NCI-H82 treated with DMSO at 0.1 percent for 48 hours (cell line): ENCODE data around the gene RTEL1.
"Not testable (repeated sequence)": the region's sequence is repeated elsewhere in the genome, so short reads cannot be mapped to it uniquely, and the experiment has no call there.

ENCODE experiments used
- DNase-seq: peaks from one replicate; lab custom pipeline; 2025; ENCODE audit not compliant: unreplicated experiment; lab: John Stamatoyannopoulos, UW

Gene RTEL1

DNA sequence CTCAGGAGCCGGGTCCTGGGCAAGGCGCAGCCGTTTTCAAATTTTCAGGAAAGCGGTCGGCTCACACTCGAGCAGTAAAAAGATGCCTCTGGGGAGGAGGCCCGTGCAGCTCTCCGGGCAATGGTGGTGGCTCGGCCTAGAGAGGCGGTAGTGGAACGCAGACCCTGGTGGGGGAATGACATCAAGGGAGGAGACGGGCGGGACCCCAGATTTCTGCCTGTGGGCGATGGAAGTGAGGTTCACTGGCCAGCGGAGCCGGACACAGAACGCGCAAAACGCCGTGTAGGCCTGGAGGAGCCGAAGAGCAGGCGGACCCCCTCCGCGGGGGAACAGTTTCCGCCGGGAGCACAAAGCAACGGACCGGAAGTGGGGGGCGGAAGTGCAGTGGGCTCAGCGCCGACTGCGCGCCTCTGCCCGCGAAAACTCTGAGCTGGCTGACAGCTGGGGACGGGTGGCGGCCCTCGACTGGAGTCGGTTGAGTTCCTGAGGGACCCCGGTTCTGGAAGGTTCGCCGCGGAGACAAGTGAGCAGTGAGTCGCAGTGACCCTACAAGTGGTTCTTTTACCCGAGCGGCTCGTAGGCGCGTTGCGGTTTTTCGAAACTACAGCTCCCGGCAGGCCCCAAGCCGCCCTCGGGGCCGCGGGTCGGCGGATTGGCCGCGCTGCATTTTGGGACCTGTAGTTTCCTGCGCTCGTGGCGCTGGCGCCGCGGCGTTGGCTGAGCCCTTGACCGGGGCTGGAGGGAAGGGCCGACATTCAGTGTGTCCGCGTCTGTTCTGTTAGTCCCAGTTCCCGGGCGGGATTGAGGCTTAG is at the start of gene RTEL1:
RTEL1 (plus strand) TSS at position 376 of the 812 bp plus-strand sequence. CDS start 1,091 bp downstream, outside the sequence.
- peak; percentile 73 for DNase-seq

- DNase-seq: no peak
Observed at GRCh38 chr20:63610581-63611435, 47.3 kb upstream of the RTEL1 start.

GRCh38 chr20:63611646-63612045 is 46.5 kb upstream of the RTEL1 start:
- DNase-seq: no peak

DNA sequence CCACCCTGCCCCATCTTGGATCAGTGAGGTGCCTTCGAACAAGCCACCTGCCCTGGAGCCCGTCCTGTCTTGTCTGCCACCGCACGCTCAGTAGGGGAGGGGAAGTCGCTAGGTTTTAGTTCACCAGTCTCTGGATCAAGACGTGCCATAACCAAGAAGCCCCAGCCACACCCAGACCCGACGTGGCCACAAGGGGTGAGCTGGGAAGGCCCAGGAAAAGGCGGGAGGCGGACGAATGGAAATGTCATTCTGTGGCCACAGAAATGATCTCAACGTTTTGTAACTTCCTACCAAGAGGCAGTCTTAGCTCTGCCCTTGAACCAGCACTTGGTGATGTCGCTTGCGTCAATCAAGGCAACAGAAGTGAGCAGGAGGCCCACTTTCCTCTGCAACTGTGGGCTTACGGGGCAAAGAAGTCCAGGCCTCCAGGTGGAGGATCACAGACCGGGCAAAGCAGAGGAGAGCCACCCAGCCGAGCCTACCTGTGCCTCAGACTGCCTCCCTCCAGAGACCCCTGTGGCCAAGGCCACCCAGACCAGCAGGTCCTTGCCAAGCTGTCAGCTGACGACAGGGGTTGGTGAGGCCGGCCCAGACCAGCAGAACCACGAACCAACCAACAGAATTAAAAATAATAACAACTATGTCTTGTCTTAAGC is 45.7 kb upstream of the RTEL1 start:
- DNase-seq: no peak

- not testable (repeated sequence) for DNase-seq
Observed at GRCh38 chr20:63613863-63614594, 44.1 kb upstream of the RTEL1 start.

DNA sequence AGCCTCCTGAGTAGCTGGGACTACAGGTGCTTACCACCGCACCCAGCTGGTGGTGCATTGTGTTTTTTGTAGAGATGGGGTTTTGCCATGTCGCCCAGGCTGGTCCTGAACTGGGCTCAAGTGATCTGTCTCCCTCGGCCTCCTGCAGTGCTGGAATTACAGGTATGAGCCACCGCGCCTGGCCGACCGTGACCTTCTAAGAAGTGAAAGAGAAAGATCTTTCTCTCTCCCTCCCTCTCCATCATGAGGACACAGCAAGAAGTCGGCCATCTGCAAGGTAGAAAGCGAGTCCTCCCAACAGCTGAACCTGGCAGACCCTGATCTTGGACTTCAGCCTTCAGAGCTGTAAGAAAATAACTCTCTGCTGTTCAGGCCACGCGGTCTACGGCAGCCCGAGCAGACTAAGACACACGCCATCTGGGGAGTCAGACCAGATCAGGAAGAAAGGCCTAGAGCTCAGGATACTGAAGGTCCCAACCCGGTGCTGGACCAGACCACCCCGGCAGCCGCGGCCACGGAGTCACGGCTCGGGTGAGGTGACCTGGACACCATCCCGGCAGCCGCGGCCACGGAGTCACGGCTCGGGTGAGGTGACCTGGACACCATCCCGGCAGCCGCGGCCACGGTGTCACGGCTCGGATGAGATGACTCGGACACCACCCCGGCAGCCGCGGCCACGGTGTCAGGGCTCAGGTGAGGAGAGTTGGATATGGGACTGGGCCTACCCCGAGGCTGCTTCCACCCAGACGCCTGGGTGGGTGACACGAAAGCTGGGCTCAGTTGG is 40.8 kb upstream of the RTEL1 start:
- DNase-seq: no peak

DNA sequence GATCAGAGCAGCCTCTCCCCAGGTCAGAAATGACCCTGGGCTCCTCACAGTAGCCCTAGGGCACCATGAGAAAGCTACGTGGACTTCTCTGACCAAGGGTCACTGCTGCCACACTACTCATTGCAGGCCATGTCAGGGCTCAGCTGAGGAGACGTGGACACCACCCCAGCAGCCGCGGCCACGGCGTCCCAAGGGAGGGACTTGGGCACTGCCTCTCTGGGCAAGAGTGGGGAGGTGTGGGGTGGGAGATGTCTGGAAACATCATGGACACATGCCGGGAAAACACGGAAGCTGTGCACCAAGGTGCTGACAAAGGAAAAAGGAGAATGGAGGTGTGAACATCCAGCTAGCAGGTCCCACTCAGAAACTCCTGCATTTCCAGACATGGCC is 40.2 kb upstream of the RTEL1 start:
- DNase-seq: no peak

DNA sequence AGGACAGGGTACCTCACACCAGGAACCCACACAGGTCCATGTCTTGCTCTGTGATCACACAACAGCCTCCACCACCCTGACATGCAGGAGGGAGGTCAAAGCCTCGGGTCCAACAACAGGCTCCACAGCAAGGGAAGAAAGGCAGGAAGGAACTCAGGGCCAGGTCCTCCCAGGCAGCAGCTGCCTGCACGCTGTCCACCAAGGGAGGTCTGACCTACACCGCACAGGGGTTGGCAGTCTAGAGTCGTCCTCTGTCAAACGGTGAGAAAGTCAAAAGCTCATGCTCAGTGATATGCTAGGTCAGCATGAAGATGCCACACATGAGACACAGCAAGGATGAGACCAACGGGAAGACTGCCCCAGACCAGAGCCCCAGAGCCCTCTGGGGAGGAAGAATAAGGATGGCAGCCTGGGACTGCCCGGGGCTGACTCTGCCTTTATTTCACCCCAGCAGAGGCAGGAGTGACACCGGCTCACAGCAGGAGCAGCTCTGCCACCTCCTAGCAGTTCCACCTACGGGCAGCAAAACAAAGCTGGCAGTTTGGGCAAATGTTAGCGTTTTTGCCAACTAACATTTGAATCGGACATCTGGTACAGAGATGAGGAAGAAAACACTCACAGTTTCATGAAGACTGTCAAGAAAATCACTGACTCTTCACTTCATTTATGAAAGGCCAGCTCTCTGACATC is 39.7 kb upstream of the RTEL1 start:
- DNase-seq: no peak

- no peak for DNase-seq
Observed at GRCh38 chr20:63619086-63619485, 39.0 kb upstream of the RTEL1 start.

- no peak for DNase-seq
Observed at GRCh38 chr20:63619505-63619904, 38.6 kb upstream of the RTEL1 start.

GRCh38 chr20:63620991-63621390 is 37.1 kb upstream of the RTEL1 start:
- DNase-seq: no peak

DNA sequence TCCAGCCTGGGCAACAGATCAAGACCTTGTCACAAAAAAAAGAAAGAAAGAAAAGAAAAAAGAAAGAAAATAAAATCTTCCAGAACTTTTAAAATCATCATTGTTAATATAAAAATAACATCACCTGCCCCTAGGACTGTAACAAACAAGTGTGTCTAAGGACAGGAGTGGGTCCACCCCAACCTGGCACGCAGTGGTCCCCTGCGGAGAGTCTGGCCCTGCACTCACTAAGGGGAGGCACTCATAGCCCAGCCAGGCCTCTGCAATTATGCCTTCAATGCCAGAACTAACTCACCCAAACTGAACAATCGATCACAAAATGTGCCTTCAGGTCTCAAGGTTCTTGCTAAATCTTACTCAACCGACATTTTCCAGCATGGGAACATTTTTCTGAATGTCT is 36.0 kb upstream of the RTEL1 start:
- DNase-seq: no peak

- DNase-seq: no peak
Observed at GRCh38 chr20:63622732-63623131, 35.4 kb upstream of the RTEL1 start.

- DNase-seq: no peak
Observed at GRCh38 chr20:63624486-63624885, 33.6 kb upstream of the RTEL1 start.

- no peak for DNase-seq
Observed at GRCh38 chr20:63625771-63626423, 32.2 kb upstream of the RTEL1 start.

DNA sequence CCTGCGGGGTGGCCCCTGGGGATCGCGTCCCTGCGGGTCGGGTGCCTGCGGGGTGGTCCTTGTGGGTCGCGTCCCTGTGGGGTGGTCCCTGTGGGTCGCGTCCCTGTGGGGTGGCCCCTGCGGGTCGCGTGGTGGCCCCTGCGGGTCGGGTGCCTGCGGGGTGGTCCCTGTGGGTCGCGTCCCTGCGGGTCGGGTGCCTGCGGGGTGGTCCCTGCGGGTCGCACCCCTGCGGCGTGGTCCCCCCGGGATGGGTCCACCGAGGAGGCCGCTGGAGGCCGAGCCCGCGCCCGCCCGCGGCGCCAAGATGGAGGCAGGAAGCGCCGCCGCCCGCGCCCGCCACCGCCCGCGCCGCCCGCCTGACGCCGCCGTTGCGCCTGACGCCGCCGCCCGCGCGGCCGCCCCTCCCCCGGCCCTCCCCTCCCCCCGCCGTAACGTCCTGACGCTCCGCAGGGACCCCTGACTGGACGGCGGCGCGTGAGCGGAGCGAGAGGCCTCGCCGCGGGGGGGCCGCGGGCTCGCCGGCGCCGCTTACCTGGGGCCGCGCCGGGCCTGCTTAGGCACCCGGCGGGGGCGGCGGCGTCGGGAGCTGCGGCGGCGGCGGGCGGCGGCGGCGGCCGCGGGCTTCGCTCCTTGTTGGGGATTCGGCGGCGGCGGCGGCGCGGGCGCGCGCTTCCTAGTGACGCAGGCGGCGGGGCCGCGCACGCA is 31.5 kb upstream of the RTEL1 start, which contains the start of gene GMEB2:
GMEB2 (minus strand) TSS at position 678 of the 705 bp plus-strand sequence. CDS start 7,704 bp downstream, outside the sequence.
- peak; percentile 64 for DNase-seq

GRCh38 chr20:63627129-63627750 is 30.9 kb upstream of the RTEL1 start:
- DNase-seq: peak; percentile 64

DNA sequence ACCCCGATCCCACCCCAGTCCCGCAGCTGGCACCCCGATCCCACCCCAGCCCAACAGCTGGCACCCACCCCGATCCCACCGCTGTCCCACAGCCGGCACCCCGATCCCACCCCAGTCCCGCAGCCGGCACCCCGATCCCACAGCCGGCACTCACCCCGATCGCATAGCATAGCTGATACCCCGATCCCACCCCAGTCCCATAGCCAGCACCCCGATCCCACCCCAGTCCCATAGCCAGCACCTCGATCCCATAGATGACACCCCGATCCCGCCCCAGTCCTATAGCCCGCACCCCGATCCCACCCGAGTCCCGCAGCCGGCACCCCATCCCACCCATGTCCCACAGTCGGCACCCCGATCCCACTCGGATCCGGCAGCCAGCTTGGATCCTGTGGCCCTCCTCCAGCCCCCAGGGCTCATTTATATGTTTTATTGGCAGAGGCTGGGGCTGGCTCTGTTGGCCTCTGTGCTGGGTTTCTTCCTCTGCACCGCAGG is 30.3 kb upstream of the RTEL1 start:
- DNase-seq: no peak
